SK-N-MC (cell line): ENCODE results near the gene FHIT.

ENCODE experiments used
- DNase-seq: peaks from one replicate; pipeline ENCODE4 v3.0.0-alpha.2; 2011; ENCODE audit warnings: low read depth, low spot score
- H3K27ac ChIP-seq: fragments of 200-600 bp; sonication (generic); 2 replicates; pipeline ENCODE4 v1.5.1; 2016; ENCODE audit warnings: mixed run types
- H3K36me3 ChIP-seq: fragments of 200-600 bp; sonication (generic); 2 replicates; pipeline ENCODE4 v1.6.1; 2017; ENCODE audit warnings: antibody characterized with exemption, low read length, mixed read lengths; ENCODE audit not compliant: insufficient read depth
- H3K4me3 ChIP-seq: fragments of 200-600 bp; sonication (generic); 2 replicates; pipeline ENCODE4 v1.5.1; 2016
- H3K9ac ChIP-seq: fragments of 200-600 bp; sonication (generic); 2 replicates; pipeline ENCODE4 v1.8.0; 2017; ENCODE audit warnings: mixed run types, mixed read lengths; ENCODE audit not compliant: insufficient read length
- H3K9me3 ChIP-seq: fragments of 200-600 bp; sonication (generic); 2 replicates; pipeline ENCODE4 v1.6.1; 2017; ENCODE audit warnings: low read depth, mild to moderate bottlenecking, antibody characterized with exemption, low read length, moderate library complexity, mixed read lengths
- EZH2 ChIP-seq: fragments of 200-600 bp; sonication (generic); IDR thresholded peaks from one replicate; pipeline ENCODE4 v1.6.1; 2017; ENCODE audit warnings: antibody characterized with exemption
- FOXP2 ChIP-seq: optimal IDR thresholded peaks from 2 replicates; pipeline ENCODE3; 2011; ENCODE audit warnings: mild to moderate bottlenecking, moderate library complexity; ENCODE audit not compliant: insufficient read depth; ENCODE audit errors: extremely low read length, control extremely low read depth
- POLR2AphosphoS5 ChIP-seq: IDR thresholded peaks from 2 replicates; pipeline ENCODE4 v1.6.1; 2012; ENCODE audit warnings: mild to moderate bottlenecking, low read depth, low read length, borderline replicate concordance

Gene FHIT

GRCh38 chr3:60030982-60031381, 1220.3 kb downstream of the FHIT start:
- Histone ChIP-seq H3K9me3 (no peaks in the 10 kb centered on the region), H3K9ac (no peak overlapping the region), H3K4me3 (no peak overlapping the region), H3K27ac (no peak overlapping the region), H3K36me3 (no peaks in the 10 kb centered on the region)
- DNase-seq = no peak
- no peak for TF ChIP-seq FOXP2
- no peak for TF ChIP-seq POLR2AphosphoS5
- no peak for TF ChIP-seq EZH2

DNA sequence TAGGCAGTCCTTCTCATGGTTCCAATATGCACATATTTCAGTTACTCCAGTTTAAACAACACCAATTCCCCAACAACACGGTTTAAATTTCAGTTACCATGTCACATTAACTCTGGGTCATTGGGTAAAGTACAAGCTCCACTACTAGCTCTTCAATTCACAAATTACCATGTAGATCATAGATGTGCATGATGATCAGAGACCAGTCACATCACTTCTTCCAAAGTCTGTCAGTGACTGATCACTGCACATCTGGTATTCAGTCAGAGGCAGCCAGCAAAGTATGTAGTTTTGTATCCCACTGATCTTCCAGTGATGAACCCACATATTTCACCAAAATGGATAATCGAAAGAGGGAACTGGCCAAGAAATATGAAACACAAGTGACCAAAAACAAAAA, 1223.0 kb downstream of the FHIT start:
- DNase-seq = no peak
- H3K36me3 ChIP-seq = no peaks in the 10 kb centered on the region
- no peak overlapping the region for H3K27ac ChIP-seq
- no peak overlapping the region for H3K9ac ChIP-seq
- no peaks in the 10 kb centered on the region for H3K9me3 ChIP-seq
- TF ChIP-seq POLR2AphosphoS5 (no peak), EZH2 (no peak), FOXP2 (no peak)
- no peak overlapping the region for H3K4me3 ChIP-seq

DNA sequence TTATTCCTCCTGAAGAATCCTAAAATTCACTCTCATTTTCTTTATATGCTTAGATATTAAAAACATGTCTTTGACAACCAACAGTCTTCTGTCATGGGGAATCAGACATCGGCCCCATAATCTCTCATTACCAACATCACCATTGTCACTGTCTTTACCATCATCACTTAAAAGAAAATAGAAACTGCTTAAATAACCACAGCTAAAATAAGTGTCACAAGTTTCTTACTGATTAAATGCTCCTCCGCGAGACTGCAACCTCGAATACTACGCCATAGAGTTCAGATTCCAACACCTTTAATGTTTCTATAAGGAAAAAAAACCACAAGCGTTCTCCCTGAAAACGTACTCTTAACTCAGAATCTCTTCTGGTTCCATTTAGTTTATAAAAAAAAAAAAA, 1223.9 kb downstream of the FHIT start:
- no peak for DNase-seq
- Histone ChIP-seq H3K36me3 (no peaks in the 10 kb centered on the region), H3K4me3 (no peak overlapping the region), H3K9me3 (no peaks in the 10 kb centered on the region), H3K9ac (no peak overlapping the region), H3K27ac (no peak overlapping the region)
- no peak for TF ChIP-seq POLR2AphosphoS5
- no peak for TF ChIP-seq FOXP2
- TF ChIP-seq EZH2 = no peak

GRCh38 chr3:60025096-60026050, 1225.9 kb downstream of the FHIT start:
- H3K4me3 ChIP-seq = no peak overlapping the region
- TF ChIP-seq POLR2AphosphoS5 (no peak), FOXP2 (no peak)
- H3K9me3 ChIP-seq = no peaks in the 10 kb centered on the region
- no peak overlapping the region for H3K27ac ChIP-seq
- H3K36me3 ChIP-seq = no peaks in the 10 kb centered on the region
- no peak overlapping the region for H3K9ac ChIP-seq
- no peak for DNase-seq

- H3K9me3 ChIP-seq = no peaks in the 10 kb centered on the region
- no peak overlapping the region for H3K4me3 ChIP-seq
- H3K27ac ChIP-seq = no peak overlapping the region
- DNase-seq = no peak
- no peak overlapping the region for H3K9ac ChIP-seq
- TF ChIP-seq EZH2 = no peak
- TF ChIP-seq FOXP2 = no peak
- no peaks in the 10 kb centered on the region for H3K36me3 ChIP-seq
Observed at GRCh38 chr3:60024400-60024799, 1226.9 kb downstream of the FHIT start.

- Histone ChIP-seq H3K27ac (no peak overlapping the region), H3K9me3 (no peaks in the 10 kb centered on the region), H3K36me3 (no peaks in the 10 kb centered on the region), H3K4me3 (no peak overlapping the region), H3K9ac (no peak overlapping the region)
- DNase-seq = no peak
- TF ChIP-seq FOXP2 (no peak), POLR2AphosphoS5 (no peak), EZH2 (no peak)
Observed at GRCh38 chr3:60023189-60023588, 1228.1 kb downstream of the FHIT start.

DNA sequence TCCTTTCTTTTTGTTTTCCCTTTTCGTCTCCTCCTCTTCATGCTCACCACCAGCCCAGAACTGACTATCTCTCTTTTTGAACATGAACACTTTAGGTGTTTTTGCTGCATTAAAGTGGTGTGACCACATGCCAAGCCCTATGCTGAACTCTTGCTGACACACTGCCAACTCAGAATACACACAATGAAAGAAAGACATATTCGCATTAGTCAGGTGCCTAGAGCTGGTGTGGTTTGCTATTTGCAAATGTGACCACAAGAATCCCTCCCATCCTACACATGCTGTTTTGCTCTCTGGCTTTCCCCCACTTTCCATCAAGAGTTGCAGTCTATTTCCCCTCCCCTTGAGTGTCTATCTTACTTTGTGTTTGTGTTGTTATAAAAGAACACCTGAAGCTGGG, 1233.6 kb downstream of the FHIT start:
- no peak for DNase-seq
- Histone ChIP-seq H3K9ac (no peak overlapping the region), H3K36me3 (no peaks in the 10 kb centered on the region), H3K9me3 (no peaks in the 10 kb centered on the region), H3K4me3 (no peak overlapping the region), H3K27ac (no peak overlapping the region)
- TF ChIP-seq POLR2AphosphoS5 (no peak), FOXP2 (no peak), EZH2 (no peak)

DNA sequence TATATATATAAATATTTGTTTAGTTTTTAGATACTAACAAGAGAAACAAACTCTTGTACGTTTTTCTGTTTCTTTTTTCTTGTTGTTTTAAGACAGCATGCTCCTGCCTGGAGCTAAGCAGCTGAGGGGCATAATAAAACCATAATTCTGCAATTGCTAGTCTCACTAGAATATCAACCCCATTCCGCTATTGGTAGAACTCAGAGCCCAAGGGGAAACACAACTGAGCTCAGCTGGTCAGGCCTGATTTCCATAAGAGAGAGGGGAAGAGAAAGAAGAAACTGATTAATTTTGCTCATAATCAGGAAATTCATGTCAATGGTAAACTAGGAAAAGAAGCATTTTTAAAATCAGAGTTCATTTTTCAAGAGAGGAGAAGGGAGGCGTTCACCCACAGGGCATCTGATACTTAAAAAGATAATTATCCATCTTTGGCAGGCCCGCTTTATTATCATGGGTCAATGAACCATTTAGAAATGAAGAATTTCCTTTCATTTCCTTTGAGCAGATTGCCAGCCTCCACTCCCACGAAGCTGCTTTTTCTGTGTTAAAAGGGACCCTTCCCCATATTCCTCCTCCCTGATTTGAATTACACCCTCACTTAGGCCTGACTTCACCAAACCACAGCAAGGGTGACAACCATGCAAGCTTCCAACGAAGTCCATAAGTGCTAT, 1236.1 kb downstream of the FHIT start:
- Histone ChIP-seq H3K9ac (no peak overlapping the region), H3K27ac (no peak overlapping the region), H3K9me3 (no peaks in the 10 kb centered on the region), H3K4me3 (no peak overlapping the region), H3K36me3 (no peaks in the 10 kb centered on the region)
- DNase-seq = no peak
- TF ChIP-seq EZH2 (no peak), FOXP2 (no peak), POLR2AphosphoS5 (no peak)

GRCh38 chr3:60013241-60013640, 1238.0 kb downstream of the FHIT start:
- DNase-seq = no peak
- Histone ChIP-seq H3K36me3 (no peaks in the 10 kb centered on the region), H3K27ac (no peak overlapping the region), H3K4me3 (no peak overlapping the region), H3K9ac (no peak overlapping the region), H3K9me3 (no peaks in the 10 kb centered on the region)
- TF ChIP-seq FOXP2 = no peak
- TF ChIP-seq EZH2 = no peak
- no peak for TF ChIP-seq POLR2AphosphoS5
